Psoas muscle (tissue), 8 donors: ENCODE measurements around the gene ST3GAL6. TPM values are rescaled to one million over a fixed set of nuclear protein-coding genes. Genes with fewer than 3 reads are reported as not detected.
A peak's percentile ranks its signal among the peaks of the same experiment; 100 is the strongest.

Experiments
- ATAC-seq, 4 donors: fragments of 200-7000 bp; cut with Tn5 transposase; one replicate each; pipeline ENCODE4 v1.9.1; 2020; ENCODE audit warnings: moderate library complexity in 3 of 4, mild to moderate bottlenecking in 2 of 4
- DNase-seq, 2 donors: peaks; one replicate each; pipeline ENCODE4 v3.0.0-alpha.2; 2020
- H3K27ac ChIP-seq: fragments of 200-600 bp; one replicate; pipeline ENCODE4 v1.8.0; 2022
- H3K27me3 ChIP-seq, 3 donors: fragments of 200-600 bp in 1 of 3; one replicate each; pipeline versions ENCODE4 v1.6.1 to v1.8.0; 2013 to 2022; ENCODE audit warnings: low read length in 2 of 3, mild to moderate bottlenecking in 2 of 3, moderate library complexity in 1 of 3; ENCODE audit not compliant: insufficient read depth in 3 of 3
- H3K36me3 ChIP-seq, 2 donors: fragments of 200-600 bp in 1 of 2; one replicate each; pipeline versions ENCODE4 v1.6.1 to v1.8.0; 2013 to 2022; ENCODE audit warnings: low read depth in 1 of 2, mild to moderate bottlenecking in 1 of 2, moderate library complexity in 1 of 2; ENCODE audit not compliant: insufficient read depth in 1 of 2
- H3K4me1 ChIP-seq: fragments of 200-600 bp; one replicate; pipeline ENCODE4 v1.8.0; 2022
- H3K4me3 ChIP-seq: fragments of 200-600 bp; one replicate; pipeline ENCODE4 v1.8.0; 2022; ENCODE audit warnings: mild to moderate bottlenecking
- H3K9me3 ChIP-seq: fragments of 200-600 bp; one replicate; pipeline ENCODE4 v1.8.0; 2022
- WGBS, 3 donors: extraction: QIAGEN DNeasy Blood & Tissue Kit; methylation state at CpG; one replicate each; pipeline versions ENCODE4 v1.1.6 to v1.1.7; 2013; 5-methylcytosine and 5-hydroxymethylcytosine counted together
- intact Hi-C, 2 donors: fragments of 100-400 bp; cut with DNase I; formaldehyde crosslinking; loops; one replicate each; pipeline versions ENCODE4 v1.11.0 to v1.14.2; 2022
- polyA plus RNA-seq, 3 donors: library from polyadenylated mRNA; stranded (reverse); fragments of 200-250 nt; gene quantifications; one replicate each; pipeline ENCODE4 v1.2.3, GENCODE V29; 2013
- total RNA-seq, 4 donors: library from RNA; stranded (reverse); fragmentation: NEBNext Ultra II Directional in 2 of 4; extraction: Animal tissue kit (Norgen Biotek cat#: 25700) in 2 of 4; gene quantifications; one replicate each; pipeline versions ENCODE4 v1.2.1 to v1.2.4, GENCODE V29; 2021 to 2023
- TF ChIP-seq, protein P1 (sequence below): fragments of 200-600 bp; IDR thresholded peaks from one replicate; pipeline ENCODE4 v1.8.0; 2022; ENCODE audit warnings: antibody characterized with exemption
- donor health status: healthy with polysubstance abuse.
- donor health status: DM: no; HTN: no; CAD: no; lungs with moderate emphysema.
- donor health status: Bipolar disorder and iron deficiency.
- donor health status: healthy.
- donor health status: DM: yes; HTN: yes; CAD: no.
- donor health status: DM: no; HTN: no; CAD: no.
- donor health status: DM: no; HTN: no; CAD: no.
- donor health status: DM: yes; HTN: yes; CAD: no.

Gene ST3GAL6
- total and polyA plus RNA-seq, 7 donors: 7.6 to 22.9 (median 9.4) TPM

DNA sequence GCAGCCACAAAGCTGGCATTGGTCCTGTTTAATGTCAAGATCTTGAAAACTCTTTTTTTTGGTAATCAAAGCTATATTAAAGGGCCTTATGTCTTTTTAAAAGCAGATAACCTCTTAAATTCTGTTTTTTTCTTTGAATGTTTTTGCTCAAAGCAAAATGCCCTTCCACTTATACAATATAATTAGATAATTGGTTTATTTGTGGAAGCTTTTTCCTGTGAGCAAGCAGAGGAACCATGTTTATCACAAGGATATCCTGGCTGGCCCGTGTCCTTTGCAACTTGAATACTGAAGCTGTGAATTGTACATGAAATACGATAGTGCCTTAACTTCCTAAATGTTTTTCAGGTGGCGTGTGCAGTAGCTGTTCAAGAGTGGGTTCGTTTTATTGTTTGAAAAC, 2.6 kb downstream of the ST3GAL6 start:
- 10 to 30% (median 13%) methylated on average over 4 of the region's 4 CpGs for WGBS, 3 donors
- Histone ChIP-seq H3K4me1 (peaks cover 65% of the 10 kb centered on the region), H3K27ac (peak overlapping the region; percentile 42), H3K36me3 (no peaks in the 10 kb centered on the region), H3K27me3 (no peaks in the 10 kb centered on the region), H3K4me3 (no peak overlapping the region), H3K9me3 (no peaks in the 10 kb centered on the region)
- DNase-seq: no peak
- peak in 3 of 4 donors; percentile 36 to 47 (median 40) for ATAC-seq
- intact Hi-C loops: no loop called here
- TF ChIP-seq, protein P1, sequence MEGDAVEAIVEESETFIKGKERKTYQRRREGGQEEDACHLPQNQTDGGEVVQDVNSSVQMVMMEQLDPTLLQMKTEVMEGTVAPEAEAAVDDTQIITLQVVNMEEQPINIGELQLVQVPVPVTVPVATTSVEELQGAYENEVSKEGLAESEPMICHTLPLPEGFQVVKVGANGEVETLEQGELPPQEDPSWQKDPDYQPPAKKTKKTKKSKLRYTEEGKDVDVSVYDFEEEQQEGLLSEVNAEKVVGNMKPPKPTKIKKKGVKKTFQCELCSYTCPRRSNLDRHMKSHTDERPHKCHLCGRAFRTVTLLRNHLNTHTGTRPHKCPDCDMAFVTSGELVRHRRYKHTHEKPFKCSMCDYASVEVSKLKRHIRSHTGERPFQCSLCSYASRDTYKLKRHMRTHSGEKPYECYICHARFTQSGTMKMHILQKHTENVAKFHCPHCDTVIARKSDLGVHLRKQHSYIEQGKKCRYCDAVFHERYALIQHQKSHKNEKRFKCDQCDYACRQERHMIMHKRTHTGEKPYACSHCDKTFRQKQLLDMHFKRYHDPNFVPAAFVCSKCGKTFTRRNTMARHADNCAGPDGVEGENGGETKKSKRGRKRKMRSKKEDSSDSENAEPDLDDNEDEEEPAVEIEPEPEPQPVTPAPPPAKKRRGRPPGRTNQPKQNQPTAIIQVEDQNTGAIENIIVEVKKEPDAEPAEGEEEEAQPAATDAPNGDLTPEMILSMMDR: no peak

DNA sequence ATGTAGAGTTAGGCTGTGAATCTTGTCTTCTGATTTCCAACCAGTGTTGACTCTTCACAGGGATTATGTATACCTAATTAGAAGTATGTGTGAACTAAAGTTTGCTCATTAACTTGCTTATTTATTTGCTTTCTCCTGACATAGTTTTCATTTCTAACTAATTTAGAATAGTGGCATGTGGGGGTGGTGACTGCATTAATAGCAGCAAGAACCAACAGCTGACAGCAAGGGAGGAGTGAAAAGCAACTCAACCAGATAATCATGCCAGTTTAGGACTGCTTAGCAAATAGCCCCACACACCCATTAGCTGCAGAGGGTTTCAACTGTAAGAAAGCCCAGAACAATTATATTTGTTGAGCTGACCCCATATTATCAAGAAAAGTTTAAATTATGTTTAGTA, 3.8 kb downstream of the ST3GAL6 start:
- Histone ChIP-seq H3K27me3 (no peaks in the 10 kb centered on the region), H3K36me3 (no peaks in the 10 kb centered on the region), H3K4me3 (no peak overlapping the region), H3K9me3 (no peaks in the 10 kb centered on the region), H3K27ac (no peak overlapping the region), H3K4me1 (peaks cover 71% of the 10 kb centered on the region)
- DNase-seq (no peak), ATAC-seq (no peak)
- intact Hi-C loops: no loop called here
- TF ChIP-seq, protein P1: no peak

DNA sequence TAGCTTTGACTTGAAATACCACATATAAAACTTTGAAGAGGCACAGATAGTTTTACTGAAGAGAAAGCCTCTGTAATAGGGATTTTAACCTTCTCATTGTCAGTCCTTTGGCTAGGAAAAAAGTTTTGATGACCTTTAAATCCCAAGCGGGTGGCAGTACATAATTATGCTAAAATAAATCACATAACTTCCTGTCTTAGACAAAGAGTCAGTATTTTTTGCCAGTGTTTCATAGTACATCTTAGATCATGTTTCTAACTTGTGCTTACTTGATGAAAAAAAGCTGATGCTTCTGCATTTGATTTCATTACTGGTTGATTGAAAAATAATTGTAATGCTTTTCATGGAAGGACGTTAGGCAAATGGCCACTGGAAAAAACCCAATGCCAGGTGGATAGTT, 5.8 kb downstream of the ST3GAL6 start:
- no peak for DNase-seq
- Histone ChIP-seq H3K36me3 (peaks cover 0 to 1% of the 10 kb centered on the region in 2 donors), H3K27me3 (no peaks in the 10 kb centered on the region), H3K9me3 (no peaks in the 10 kb centered on the region), H3K27ac (peak overlapping the region; percentile 59), H3K4me3 (no peak overlapping the region), H3K4me1 (peaks cover 63% of the 10 kb centered on the region)
- no peak for ATAC-seq
- 13 to 33% (median 17%) methylated on average over 2 of the region's 2 CpGs for WGBS, 3 donors
- intact Hi-C loops: no loop called here
- TF ChIP-seq, protein P1: no peak

DNA sequence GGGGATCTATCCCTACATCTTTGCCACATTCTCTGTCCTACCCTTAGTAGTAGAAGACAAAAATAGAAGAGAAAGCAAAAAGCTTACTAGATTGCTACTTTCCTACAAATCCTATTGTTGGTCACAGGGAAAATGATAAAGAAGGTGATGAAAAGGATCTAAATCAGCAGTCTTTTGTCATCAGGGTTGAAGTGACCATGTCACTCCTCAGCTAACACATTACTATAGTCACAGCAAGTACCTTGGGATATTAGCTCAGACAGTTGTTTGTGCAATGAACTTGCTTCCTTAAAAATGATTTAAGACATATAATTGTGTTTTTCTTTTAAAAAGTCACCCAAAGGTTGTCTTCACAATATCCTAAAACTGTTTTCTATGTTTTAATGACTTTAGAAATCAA, 6.3 kb downstream of the ST3GAL6 start:
- ATAC-seq (no peak), DNase-seq (no peak)
- H3K4me3 ChIP-seq: no peak overlapping the region
- peaks cover 0 to 6% of the 10 kb centered on the region in 2 donors for H3K36me3 ChIP-seq
- H3K4me1 ChIP-seq: peaks cover 59% of the 10 kb centered on the region
- H3K27ac ChIP-seq: peak overlapping the region; percentile 59
- TF ChIP-seq, protein P1: no peak
- H3K9me3 ChIP-seq: no peaks in the 10 kb centered on the region
- intact Hi-C loops: no loop called here
- H3K27me3 ChIP-seq: no peaks in the 10 kb centered on the region
